Measurements from ENCODE around the gene ZNF574.
"Not testable (repeated sequence)": the region's sequence is repeated elsewhere in the genome, so short reads cannot be mapped to it uniquely, and the experiment has no call there.

ZNF574 gene

GRCh38 chr19:42075616-42076379, at the start of gene ZNF574:
TSS of gene ZNF574 (plus strand) at chr19:42076166. CDS start at chr19:42078607, 2,441 bp downstream.
- DNase-seq: peak; percentile 99

GRCh38 chr19:42028304-42029216, 47.4 kb upstream of the ZNF574 start:
- no peak for DNase-seq

GRCh38 chr19:42030645-42031440, 45.1 kb upstream of the ZNF574 start:
- DNase-seq: no peak

GRCh38 chr19:42032431-42032830, 43.5 kb upstream of the ZNF574 start:
- no peak for DNase-seq

GRCh38 chr19:42033413-42033812, 42.6 kb upstream of the ZNF574 start:
- DNase-seq: no peak

- DNase-seq: peak; percentile 50
These were observed 41.1 kb upstream of the ZNF574 start for GRCh38 chr19:42034640-42035391.

- DNase-seq: no peak
These were observed 38.3 kb upstream of the ZNF574 start for GRCh38 chr19:42037649-42038048.

GRCh38 chr19:42038666-42039065, 37.3 kb upstream of the ZNF574 start:
- no peak for DNase-seq

- DNase-seq: no peak
These were observed 35.9 kb upstream of the ZNF574 start for GRCh38 chr19:42040031-42040430.

GRCh38 chr19:42040491-42040890, 35.5 kb upstream of the ZNF574 start:
- not testable (repeated sequence) for DNase-seq

GRCh38 chr19:42042455-42043170, 33.4 kb upstream of the ZNF574 start:
- no peak for DNase-seq

GRCh38 chr19:42045575-42045974, 30.4 kb upstream of the ZNF574 start:
- DNase-seq: no peak

- DNase-seq: no peak
These were observed 27.0 kb upstream of the ZNF574 start for GRCh38 chr19:42048992-42049391.

GRCh38 chr19:42051166-42052115, 24.5 kb upstream of the ZNF574 start:
- DNase-seq: no peak

- no peak for DNase-seq
These were observed 23.6 kb upstream of the ZNF574 start for GRCh38 chr19:42052241-42052863.

- DNase-seq: no peak
These were observed 22.7 kb upstream of the ZNF574 start for GRCh38 chr19:42053037-42053935.

GRCh38 chr19:42054205-42054604, 21.8 kb upstream of the ZNF574 start:
- no peak for DNase-seq

GRCh38 chr19:42057846-42058245, 18.1 kb upstream of the ZNF574 start:
- DNase-seq: no peak

GRCh38 chr19:42059196-42059595, 16.8 kb upstream of the ZNF574 start:
- DNase-seq: no peak

Data from midbrain (tissue), 1 donor.